Ovary (tissue), 3 donors: ENCODE results near the gene PLCL1.

Experiments
- EP300 ChIP-seq: sonication (generic); formaldehyde crosslinking; IDR thresholded peaks from one replicate; pipeline ENCODE4 v1.6.1; 2017; ENCODE audit warnings: antibody characterized with exemption
- POLR2A ChIP-seq: fragments of 450-650 bp; IDR thresholded peaks from one replicate; pipeline ENCODE4 v1.6.1; 2017; ENCODE audit warnings: antibody characterized with exemption, mild to moderate bottlenecking, moderate library complexity
- TF ChIP-seq, protein P1 (sequence below), 3 donors: fragments of 450-650 bp in 2 of 3; fragments of 200-600 bp in 1 of 3; IDR thresholded peaks; one replicate each; pipeline versions ENCODE4 v1.5.1 to v1.8.0; 2016 to 2022; ENCODE audit warnings: antibody characterized with exemption in 3 of 3, mild to moderate bottlenecking in 1 of 3
- donor health status: DM: no; HTN: no; CAD: no.

DNA sequence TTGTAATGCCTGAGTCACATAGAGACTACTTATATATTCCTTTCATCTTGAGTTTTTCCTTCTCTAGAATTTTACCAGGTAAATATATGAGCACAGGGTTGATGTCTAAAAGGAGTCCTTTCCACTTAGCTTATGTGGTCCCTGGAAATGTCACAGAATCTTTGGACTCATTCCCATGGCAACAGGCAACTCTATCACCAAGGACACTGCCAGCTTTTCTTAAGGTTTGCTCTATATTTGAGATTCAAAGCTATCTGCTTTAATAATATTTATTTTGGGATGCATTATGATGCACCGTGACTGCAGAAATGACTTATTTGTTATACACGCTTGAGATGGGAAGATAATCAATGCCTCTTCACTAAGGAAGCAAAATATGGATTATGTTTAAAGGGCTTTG is 363.0 kb downstream of the PLCL1 start:
- TF ChIP-seq, protein P1, sequence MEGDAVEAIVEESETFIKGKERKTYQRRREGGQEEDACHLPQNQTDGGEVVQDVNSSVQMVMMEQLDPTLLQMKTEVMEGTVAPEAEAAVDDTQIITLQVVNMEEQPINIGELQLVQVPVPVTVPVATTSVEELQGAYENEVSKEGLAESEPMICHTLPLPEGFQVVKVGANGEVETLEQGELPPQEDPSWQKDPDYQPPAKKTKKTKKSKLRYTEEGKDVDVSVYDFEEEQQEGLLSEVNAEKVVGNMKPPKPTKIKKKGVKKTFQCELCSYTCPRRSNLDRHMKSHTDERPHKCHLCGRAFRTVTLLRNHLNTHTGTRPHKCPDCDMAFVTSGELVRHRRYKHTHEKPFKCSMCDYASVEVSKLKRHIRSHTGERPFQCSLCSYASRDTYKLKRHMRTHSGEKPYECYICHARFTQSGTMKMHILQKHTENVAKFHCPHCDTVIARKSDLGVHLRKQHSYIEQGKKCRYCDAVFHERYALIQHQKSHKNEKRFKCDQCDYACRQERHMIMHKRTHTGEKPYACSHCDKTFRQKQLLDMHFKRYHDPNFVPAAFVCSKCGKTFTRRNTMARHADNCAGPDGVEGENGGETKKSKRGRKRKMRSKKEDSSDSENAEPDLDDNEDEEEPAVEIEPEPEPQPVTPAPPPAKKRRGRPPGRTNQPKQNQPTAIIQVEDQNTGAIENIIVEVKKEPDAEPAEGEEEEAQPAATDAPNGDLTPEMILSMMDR (IDR thresholded peaks at IDR 0.05), result no peak
- no peak for TF ChIP-seq POLR2A
- TF ChIP-seq EP300, result no peak
